Stimulated activated CD4-positive, alpha-beta T cell treated with anti-CD3 and anti-CD28 coated beads, Interleukin-4, amount 100 ng/mL, for 1 hour (primary cell): ENCODE results near the gene CHGA.
A peak's percentile ranks its signal among the peaks of the same experiment; 100 is the strongest.

Experiments
- DNase-seq: peaks from one replicate; pipeline ENCODE4 v3.0.0-alpha.2; 2020

CHGA gene

DNA sequence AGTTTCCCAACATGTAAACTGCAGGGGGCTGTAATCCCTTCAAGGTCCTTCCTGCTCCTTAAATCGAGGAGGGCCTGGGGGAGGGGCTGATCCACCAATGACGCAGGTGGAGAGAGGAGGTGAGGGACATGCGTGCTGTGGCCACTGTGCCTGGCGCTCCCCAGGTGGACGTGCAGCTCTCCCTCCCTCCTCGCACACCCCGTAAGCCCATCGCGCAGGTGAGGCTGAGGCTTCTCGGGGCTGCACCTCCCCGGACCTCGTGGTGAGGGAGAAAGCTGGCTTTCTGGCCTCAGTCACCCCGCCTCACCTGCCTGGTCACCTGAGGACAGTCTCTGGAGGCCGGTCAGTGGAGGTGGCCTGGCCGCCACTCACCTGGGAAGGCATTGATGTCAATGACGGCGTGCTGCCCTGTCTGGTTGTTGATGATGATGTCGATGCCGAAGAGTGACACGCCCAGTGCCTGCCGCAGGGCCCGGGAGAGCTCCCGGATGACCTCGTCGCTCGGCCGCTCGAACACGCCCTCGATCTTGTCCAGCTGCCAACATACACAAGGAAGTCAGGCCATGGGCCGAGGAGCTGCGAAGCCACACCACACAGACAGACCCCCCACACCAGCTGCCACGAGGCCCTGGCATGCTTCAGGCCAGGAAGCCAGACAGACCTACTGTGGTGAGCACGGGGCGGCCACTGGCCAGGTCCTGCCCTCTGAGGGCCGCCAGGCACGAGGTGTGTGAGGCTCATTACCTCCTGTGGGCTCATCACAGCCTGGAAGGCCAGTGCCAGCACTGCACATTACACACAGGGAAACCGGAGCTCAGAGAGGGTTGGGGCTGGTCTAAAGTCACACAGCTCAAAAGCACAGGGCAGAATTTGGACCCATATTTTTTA, 23.3 kb downstream of the CHGA start:
- DNase-seq = no peak

DNA sequence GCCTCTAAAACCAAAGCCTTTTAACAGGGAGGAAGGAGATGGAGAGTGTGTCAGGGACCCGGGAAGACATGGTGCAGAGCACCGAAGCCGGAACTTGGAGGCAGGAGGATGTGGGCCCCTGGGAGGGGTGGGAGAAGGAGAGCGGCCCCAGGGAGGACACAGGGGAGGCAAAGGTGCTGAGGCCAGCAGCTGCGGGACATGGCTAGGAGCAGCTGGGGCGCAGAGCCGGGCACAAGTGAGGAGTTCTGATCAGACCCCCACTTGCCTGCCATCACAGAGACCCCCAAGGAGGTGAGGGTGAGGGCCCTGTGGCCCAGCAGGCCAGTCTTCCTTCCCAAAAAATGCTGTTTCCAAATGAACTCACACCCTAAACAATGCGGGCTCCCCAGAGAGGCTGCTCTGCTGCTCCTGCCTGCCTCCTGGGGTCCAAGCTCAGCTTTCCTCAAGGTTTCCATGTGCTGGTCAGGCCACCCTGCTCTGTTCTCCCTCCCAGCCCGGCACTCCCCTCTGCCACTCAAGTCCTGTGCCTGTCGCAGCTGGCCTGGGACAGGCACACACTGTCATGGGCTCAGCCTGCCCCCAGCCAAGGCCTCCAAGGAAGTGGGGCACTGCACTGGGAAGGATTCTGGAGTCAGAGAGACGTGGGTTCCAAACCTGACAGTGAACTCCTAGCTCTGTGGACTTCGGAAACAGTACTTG, 24.0 kb downstream of the CHGA start:
- no peak for DNase-seq

DNA sequence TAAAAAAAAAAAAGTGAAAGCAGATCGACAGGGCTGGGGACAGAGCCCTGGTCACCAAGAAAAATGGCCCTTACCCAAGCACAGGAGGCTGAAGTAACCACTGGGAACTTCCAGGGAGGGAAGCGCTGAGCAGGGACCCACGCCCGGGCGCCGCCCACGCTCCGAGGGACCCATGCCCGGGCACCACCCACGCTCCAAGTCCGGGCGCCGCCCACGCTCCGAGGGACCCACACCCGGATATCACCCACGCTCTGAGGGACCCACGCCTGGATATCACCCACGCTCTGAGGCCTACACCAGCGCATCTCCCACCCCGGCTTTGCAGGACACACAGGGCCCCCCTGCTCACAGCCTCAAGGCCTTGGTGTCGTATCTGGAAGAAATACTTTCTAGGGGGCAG, 25.7 kb downstream of the CHGA start:
- no peak for DNase-seq

DNA sequence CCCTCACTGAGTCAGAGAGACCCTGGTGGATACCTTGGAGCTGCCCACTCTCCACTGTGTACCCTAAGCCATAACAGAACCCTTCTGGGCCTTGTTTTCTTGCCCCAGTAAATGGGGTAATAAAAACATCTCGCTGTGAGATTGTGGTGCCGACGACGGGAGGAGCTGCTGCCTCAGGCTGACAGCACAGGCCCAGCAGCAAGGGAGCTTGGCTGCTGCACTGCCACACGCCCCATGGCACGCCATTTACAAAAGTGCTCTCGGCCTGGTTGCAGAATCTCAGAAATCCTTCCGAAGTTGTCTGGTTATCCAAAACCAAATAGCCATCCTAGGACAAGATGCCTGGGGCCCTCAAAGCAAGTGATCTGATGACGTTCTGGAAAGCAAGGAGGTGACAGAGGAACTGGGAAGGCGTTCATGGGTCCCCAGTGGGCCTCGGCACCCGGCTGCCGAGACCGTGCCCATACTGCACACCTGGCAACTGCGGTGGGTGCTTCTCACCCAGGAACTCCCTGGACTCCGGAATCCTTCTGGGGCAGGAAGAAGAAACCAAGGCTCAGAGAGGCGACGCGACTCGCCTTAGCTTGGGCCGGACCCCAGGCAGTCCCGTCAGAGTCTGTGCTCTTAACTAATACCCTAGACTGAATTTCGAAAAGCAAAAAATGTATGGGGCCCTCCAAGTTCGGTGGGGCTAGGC, 26.7 kb downstream of the CHGA start:
- DNase-seq = no peak

DNA sequence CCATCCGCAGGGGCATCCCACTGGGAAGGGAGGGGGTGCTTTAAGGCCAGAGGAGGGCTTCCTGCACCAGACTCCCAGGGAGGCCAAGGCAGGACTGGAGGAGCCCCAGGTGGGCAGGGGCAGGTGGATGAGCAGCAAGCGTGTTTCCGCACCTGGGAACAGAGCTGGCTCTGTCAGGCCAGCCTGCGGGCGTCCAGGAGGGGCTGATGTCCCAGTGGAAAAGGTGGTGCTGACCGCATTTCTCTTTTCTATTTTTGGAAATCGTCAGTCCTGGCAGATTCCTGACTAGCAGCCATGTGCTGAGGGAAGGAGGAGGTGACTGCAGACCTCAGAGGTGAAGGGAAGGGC, 27.2 kb downstream of the CHGA start:
- DNase-seq = no peak

DNA sequence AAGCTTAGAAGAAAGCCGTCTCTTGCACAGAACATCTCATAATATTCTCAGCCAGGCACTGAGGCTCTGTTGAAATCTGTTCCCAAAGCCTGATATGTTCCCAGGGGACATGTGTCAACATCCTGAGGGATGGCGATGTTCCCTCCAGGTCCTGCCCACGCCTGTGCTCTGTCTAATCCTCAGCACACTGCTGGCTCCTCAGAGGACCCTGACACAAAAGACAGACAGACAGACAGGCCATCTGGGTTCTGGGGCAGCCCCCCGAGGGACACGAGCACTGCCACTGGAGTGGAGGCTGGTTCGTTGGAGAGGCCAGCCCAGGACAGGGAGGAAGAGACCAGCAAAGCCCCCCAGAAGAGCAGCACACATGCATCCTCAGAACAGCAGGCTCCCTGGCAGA, 27.8 kb downstream of the CHGA start:
- DNase-seq = no peak

DNA sequence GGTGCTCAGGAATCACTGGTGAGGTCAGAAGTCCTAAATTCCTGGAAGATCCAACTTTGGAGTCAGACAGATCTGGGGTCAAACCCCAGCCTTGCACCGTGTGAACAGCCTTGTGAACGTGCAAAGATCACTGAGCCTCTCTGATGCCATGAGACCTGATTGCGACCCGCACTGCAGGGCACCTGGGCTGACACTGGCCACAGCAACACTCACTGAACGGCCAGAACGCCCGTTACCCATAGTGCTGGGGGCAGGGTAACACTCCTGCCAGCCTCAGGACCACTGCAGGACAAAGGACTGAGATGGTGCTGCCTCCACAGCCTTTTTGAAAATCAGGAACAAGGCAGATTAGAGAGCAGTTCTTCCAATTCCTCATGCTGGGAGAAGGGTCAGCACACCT, 28.3 kb downstream of the CHGA start:
- DNase-seq = no peak

DNA sequence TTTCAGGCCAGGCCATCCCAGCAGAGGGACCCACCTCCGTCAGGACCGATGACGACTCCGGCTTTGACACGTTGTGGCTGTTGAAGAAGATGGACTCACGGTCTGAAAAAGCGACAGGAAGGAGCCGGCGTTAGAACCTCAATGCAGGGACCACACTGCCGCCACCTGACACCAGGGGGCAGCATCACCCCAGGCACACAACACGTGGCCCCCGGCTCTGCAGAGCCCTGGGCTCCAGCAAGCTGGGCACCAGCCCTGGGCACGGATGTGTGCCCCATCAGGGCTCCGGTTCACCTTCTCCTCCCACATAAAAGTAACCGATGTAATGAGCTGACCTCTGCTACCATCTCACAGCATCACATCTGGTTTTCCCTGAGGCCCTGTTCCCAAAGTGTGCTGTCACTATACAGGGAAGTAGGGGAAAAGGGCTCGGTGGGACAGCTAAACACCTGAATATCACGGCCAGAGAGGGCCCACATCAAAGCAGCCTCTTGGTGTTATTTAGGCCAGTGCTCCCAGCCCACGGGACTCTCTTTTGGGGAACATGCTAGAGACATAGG, 29.0 kb downstream of the CHGA start:
- DNase-seq = peak; percentile 81

DNA sequence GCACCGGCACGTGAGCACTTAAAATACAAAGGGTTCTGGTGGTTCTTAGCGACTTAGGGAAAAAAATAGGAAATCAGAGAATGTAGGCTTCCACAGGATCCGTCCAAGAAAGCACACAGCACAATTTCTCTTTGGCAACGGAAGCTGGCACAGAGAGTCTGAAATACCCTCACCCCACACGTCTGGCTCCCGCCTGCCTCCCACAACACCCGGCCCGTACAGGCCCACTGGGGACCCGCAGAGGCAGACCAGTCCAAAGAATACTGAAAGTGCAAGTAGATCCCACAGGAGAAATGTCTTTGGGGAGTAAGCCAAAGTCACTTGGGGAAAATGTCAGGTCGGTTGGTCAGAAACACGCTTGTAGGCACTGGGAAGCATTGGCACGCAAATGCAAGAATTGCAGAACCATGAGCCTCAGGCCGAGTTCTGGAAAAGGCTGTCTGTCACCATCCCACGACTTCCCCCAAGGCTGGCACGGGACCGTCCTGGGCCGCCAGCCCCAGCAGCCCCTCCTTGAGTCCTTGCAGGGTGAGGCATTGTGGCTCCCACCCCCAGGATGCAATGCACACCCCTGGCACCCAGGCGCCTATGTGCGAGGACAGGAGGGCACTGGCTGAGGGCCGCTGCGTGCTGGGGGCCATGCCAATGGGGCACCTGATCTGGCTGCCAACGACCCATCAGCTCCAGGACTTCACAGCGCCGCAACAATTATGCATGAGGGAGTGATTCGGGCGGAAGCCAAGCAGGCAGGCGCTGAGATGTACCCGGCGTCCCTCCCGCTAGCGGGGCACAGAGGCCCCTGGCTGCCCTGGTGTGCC, 29.7 kb downstream of the CHGA start:
- no peak for DNase-seq

DNA sequence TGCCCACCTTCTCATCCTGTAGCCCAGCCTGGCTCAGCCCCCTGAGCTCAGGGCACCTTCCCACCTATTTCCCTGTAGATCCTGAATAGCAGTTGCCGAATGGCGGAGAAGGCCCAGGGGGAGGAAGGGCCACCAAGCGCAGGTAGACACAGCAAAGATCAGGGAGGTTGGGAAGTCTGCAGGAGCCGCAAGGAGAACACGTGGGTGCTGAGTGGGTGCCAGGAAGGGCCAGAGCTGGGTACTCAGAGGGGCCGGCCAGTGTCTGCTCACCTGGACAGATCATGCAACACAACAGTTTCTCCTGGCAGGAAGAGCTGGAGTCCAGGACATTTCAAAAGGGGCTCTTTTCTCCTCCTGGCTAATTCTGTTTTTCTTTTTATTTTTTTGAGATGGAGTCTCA, 30.6 kb downstream of the CHGA start:
- no peak for DNase-seq

DNA sequence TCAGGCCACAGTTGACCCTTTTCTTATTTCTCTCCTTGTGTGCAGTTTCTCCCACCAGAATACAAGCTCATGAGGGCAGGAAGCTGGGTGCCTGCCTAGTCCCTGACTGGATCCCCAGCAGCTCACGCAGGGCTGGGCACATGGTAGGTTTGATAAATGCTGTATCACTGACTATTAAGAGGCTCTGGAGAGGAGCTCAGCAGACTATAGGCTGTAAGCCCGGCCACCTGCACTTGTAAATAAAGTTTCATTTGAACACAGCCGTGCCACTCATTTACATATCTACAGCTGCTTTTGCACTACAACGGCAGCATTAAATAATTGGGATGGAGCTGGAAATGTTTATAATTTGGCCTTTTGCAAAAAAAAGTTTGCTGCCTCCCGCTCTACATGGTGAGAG, 32.0 kb downstream of the CHGA start:
- DNase-seq = no peak

DNA sequence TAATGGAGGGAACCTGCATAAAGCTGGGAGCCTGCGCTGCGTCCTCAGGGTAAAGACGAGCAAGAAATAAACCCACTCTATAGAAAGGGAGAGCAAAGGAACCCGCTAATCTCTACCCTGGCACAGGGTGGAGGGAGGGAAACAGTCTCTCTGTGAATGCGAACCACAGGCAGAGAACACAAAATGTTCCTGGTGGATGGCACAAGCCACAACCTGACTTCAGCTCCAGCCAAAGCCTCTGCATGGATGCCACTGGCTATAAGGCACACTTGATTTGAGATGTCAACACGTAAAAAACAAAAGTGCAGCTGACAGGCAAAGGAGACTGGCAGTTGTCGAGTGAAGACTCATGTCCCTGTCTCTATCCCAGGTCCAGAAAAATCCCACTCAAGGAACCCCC, 32.4 kb downstream of the CHGA start:
- DNase-seq = no peak

DNA sequence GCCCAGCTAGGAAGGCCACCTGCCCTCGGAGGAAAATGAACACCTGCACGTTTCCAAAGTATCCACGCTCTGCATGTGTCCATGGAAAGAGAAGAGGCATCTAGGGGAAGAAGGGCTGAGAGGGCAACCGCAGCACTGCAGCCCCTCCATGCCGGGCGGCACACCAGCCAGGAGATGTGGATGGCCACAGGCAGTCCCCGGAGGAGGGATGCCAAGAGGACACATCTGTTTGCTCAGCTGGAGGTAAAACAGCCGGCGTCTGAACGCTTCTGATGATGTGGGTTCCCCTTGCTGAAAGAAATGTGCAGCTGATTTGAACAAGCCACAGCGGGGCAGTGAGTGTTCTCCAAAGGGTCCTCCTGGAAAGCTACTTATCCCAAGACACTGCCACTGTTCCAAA, 34.0 kb downstream of the CHGA start:
- DNase-seq = no peak

DNA sequence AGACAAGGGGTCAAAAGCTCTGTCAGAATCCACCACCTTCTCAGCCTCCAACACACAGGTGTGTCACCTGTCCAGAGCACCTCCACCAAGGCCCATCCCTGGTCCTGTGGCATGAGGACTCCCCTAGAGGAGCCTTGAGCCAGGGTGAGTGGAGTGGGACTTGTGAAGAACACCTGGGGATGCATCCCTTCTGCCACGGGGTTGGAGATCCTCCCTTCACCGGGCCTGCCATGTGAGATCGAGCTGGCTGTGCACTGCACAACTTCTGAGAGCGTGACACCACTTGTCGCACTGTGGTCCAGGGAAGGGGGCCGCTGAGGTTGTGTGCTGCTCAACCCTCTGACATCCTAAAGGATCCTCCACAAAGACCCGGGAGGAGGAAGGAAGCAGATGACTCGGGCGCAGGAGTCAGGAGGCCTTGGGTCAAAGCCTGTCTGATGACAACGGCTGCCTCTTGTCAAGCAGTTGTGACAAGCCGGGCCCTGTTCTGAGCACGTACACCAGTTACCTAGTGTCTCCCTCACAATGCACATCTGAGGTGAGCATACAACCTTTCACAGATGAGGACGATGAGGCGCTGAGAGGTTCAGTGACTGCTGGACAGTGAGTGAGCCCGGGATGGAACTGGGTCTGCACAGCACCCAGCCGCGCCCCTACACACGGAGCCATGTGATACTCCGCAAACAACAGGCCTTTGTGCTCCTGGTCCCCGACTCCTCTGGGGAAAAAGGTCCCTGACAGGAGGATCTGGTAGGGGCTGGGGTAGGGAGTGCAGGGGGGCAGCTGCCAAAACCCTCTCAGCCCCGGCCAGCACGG, 35.6 kb downstream of the CHGA start:
- DNase-seq = no peak

DNA sequence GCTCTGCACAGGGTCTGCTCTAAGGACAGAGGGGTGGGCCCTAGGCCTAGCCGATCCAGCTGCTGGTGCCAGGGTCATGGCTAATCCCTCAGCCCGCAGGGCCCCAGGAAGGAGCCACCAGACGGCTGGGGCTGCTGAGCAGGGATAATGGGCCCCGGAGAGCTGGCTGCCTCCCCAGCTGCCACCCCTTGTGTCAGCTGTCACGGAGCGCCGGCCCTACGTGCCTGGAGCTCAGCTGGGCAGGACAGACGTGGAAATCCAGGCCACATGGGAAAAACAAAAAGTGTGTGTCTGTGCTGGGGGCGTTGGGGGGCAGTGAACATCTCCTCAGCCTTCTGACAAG, 36.2 kb downstream of the CHGA start:
- no peak for DNase-seq

DNA sequence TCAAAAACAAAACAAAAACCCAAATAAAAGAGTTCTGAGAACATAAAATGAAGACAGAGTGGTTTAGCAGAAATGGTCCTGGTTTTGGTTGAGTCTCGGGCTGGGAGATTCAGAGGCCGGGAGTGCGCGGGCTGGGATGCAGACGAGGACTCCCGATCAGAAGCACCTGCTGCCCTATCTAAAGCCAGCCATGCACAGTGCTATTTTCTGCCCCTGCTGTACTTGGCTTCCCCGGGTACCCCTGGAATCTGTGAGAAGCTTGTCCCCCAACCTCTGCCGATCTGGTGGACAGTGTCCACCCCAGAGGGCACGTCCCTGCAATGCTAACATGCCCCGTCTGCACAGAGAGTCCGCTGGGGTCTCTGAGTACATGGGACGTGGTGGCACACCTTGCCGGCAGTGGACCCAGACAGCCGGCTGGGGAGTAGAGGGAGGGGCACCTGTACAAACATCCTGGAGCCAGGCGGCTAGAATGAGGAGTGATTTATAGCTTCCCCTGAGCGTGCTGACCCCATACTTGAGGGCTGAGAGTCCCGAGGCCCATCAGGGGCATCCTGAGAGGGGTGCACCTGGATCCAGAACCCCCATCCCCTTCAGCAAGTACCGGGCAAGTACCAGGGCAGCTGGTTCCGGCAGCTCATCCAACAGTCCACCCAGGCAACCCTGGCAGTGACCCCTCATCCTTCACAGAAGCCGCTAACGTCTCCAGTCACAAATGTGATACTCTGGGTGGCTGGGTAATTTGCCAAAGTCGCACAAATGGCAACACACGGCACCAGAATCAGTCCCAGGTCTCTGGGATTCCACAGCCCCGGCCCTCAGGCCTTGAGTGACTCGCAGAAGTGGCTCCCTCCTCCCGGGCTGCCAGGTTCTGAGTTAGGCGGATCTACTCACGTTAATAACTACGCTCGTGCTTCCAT, 37.1 kb downstream of the CHGA start:
- DNase-seq = no peak

DNA sequence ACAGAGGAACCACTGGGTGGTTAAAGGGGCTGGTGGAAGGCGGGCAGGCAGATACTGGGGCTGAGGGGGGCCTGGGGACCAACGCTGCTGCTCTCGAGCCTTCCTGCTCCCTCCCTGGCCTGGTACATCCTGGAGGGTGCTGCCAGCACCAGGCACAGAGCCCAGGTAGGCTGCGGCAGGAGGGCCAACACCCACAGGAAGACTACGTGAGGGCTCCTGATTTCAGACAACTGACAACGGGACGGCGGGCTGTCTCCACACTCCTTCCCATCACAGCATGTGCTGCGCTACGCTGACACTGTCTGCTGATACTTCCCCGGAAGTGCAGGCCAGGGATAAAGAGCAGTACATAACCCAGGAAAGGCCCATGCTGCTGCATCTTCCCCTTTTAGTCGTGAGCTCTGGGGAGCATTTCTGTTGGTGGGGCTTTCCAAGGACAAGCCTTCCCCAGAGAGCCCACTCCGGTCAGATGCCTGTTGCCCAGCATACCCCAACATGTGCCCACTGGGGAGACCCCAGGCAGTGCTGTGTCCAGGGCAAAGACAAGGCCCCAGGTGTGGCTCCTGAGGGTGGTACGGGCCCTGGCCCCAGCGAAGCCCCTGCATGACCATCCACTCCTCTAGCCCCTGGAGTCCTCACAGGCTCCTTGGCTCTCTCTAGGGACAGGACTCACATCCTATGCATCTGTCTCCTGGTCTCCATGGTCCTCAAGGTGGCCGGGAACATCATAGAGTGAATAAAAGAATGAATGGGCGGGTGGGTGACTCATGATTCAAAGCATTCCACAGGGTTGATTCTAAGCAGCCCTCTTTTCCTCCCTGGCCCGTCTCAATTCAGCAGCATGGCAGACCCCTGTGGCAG, 38.0 kb downstream of the CHGA start:
- no peak for DNase-seq

DNA sequence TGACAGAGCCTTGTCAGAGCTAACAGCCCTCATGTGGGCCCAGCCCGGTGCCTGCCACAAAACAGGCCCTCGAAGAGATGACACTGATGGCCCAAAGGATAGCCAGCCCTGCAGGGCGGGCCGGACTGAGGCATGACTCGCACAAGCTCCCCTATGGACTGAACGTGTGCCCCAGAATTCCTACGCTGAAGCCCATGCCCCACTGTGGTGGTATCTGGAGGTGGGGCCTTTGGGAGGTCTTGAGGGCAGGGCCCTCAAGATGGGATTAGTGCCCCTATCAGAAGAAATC, 38.6 kb downstream of the CHGA start:
- DNase-seq = no peak

DNA sequence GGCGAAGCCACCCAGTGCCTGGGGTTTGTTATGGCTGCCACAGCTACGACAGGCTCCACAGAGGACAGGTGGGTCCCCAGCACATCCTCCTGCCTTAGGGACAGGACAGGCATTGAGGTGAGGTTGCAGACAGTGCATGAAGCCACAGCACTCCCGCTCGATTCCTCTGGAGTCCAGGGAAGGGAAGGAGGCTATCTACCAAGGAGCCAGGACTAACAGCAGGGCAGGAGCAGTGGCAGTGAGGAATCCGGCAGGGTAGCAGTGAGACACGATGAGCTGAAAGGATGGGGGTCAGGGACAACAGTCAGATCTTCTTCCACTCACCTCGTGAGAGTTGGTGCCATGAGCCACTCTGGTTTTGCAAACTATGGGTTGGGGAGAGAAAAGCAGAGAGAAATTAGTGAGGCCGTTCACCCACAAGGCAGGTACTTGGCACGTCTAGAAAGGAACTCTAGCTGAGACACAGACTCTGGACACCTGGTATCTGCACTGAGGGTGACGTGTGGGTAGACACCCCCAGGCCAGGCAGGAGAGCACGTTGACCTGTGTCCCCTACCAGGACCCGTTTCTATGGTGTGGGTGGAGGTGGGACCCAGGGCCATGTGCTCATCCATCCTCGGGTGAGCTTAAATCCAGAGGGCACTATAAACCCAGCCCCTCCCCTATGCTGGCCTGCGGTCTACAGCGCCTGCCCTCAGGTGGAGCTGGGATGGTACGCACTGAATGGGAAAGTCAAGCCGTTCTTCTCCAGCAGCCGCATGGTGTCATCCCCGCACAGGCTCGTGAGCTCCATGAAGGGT, 39.3 kb downstream of the CHGA start:
- DNase-seq = no peak

DNA sequence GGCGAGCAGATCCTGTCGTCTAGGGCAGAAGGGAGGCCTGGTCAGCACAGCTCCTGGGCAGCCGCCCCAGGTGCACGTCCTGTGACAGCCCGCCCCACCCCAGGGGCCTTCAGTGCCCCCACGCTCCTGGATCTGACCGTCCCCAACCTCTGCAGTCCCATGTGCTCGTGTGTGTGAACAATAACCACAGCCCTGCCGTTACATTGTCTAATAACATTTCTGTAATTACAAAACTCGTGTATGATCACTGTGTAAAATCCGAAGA, 39.8 kb downstream of the CHGA start:
- DNase-seq = no peak
